Upper lobe of left lung (tissue), 6 donors: ENCODE data around the gene ZNF605. TPM values are rescaled to one million over a fixed set of nuclear protein-coding genes. Genes with fewer than 3 reads are reported as not detected.

ENCODE experiments used
- ATAC-seq, 2 donors: fragments of 200-7000 bp; cut with Tn5 transposase; one replicate each; pipeline ENCODE4 v1.9.1; 2022; ENCODE audit warnings: mild to moderate bottlenecking in 2 of 2, moderate library complexity in 2 of 2; ENCODE audit not compliant: low FRiP score in 2 of 2
- DNase-seq, 2 donors: peaks; one replicate each; pipeline ENCODE4 v3.0.0-alpha.2; 2019 to 2020
- H3K27ac ChIP-seq, 4 donors: fragments of 200-600 bp; sonication (generic); one replicate each; pipeline ENCODE4 v1.5.1; 2016 to 2019
- H3K27me3 ChIP-seq, 4 donors: fragments of 200-600 bp; sonication (generic); one replicate each; pipeline ENCODE4 v1.5.1; 2017 to 2019
- H3K36me3 ChIP-seq, 4 donors: fragments of 200-600 bp; sonication (generic); one replicate each; pipeline ENCODE4 v1.5.1; 2016 to 2019
- H3K4me1 ChIP-seq, 4 donors: fragments of 200-600 bp; sonication (generic); one replicate each; pipeline ENCODE4 v1.5.1; 2018 to 2019
- H3K4me3 ChIP-seq, 4 donors: fragments of 200-600 bp; sonication (generic); one replicate each; pipeline ENCODE4 v1.5.1; 2017 to 2019; ENCODE audit warnings: mild to moderate bottlenecking in 2 of 4, moderate library complexity in 1 of 4
- H3K9me3 ChIP-seq, 4 donors: fragments of 200-600 bp; sonication (generic); one replicate each; pipeline ENCODE4 v1.5.1; 2018 to 2019
- CTCF ChIP-seq, 6 experiments: fragments of 450-650 bp in 4 of 6; fragments of 200-600 bp in 2 of 6; sonication (generic) in 2 of 6; IDR thresholded peaks; one replicate each; pipeline ENCODE4 v1.5.1; 2016 to 2019; ENCODE audit warnings: antibody characterized with exemption in 6 of 6
- EP300 ChIP-seq, 4 donors: sonication (generic); formaldehyde crosslinking; IDR thresholded peaks; one replicate each; pipeline ENCODE4 v1.5.1; 2017; ENCODE audit warnings: antibody characterized with exemption in 4 of 4, control low read depth in 2 of 4
- POLR2A ChIP-seq, 4 donors: fragments of 450-650 bp; IDR thresholded peaks; one replicate each; pipeline ENCODE4 v1.5.1; 2016 to 2017; ENCODE audit warnings: antibody characterized with exemption in 4 of 4, mild to moderate bottlenecking in 2 of 4
- POLR2AphosphoS5 ChIP-seq, 2 donors: sonication (generic); formaldehyde crosslinking; IDR thresholded peaks; one replicate each; pipeline ENCODE4 v1.5.1; 2017; ENCODE audit warnings: antibody characterized with exemption in 2 of 2
- WGBS, 2 donors: methylation state at CpG; one replicate each; pipeline ENCODE4 v1.1.5; 2017 to 2018; 5-methylcytosine and 5-hydroxymethylcytosine counted together
- total RNA-seq, 6 donors: library from RNA; depleted of rRNA in 4 of 6; stranded (reverse); fragments of >200 nt in 4 of 6; gene quantifications; one replicate each; pipeline versions ENCODE4 v1.1.0 to v1.2.1, GENCODE V29; 2016 to 2021
- donor health status: DM: no; HTN: no; CAD: no; lungs with moderate emphysema.
- donor health status: DM: no; HTN: yes; CAD: no; lungs with severe emphysema.

ZNF605 gene
- total RNA-seq, 6 donors from 2014 or later: 6.5 to 24.1 (median 9.4) TPM

GRCh38 chr12:132907216-132907615 is 48.9 kb downstream of the ZNF605 start:
- H3K27me3 ChIP-seq: no peaks in the 10 kb centered on the region
- peak in 1 of 2 donors; percentile 79 for DNase-seq
- no peak for TF ChIP-seq EP300 (IDR thresholded peaks at IDR 0.05)
- no peak for ATAC-seq
- peaks cover 0 to 23% (median 6%) of the 10 kb centered on the region in 4 donors for H3K4me1 ChIP-seq
- H3K27ac ChIP-seq: no peak overlapping the region
- WGBS, 2 donors: 21 to 34% methylated on average over 16 of the region's 16 CpGs
- no peak overlapping the region for H3K4me3 ChIP-seq
- no peaks in the 10 kb centered on the region for H3K36me3 ChIP-seq
- peaks cover 4 to 49% (median 26%) of the 10 kb centered on the region in 4 donors for H3K9me3 ChIP-seq

- Histone ChIP-seq H3K4me1 (peaks cover 0 to 23% (median 6%) of the 10 kb centered on the region in 4 donors), H3K27me3 (no peaks in the 10 kb centered on the region), H3K36me3 (no peaks in the 10 kb centered on the region), H3K27ac (no peak overlapping the region), H3K4me3 (peak overlapping the region in 1 of 4 donors; percentile 32), H3K9me3 (peaks cover 0 to 31% (median 11%) of the 10 kb centered on the region in 4 donors)
- peak in 1 of 2 donors; percentile 74 for ATAC-seq
- WGBS, 2 donors: 12 to 17% methylated on average over 30 of the region's 30 CpGs
- DNase-seq: peak; percentile 72 to 97
- TF ChIP-seq EP300 (IDR thresholded peaks at IDR 0.05): no peak
- no peak for TF ChIP-seq POLR2A (IDR thresholded peaks at IDR 0.05)
- peak; percentile 72 to 90 (median 86) for TF ChIP-seq CTCF (IDR thresholded peaks at IDR 0.05)
- TF ChIP-seq POLR2AphosphoS5 (IDR thresholded peaks at IDR 0.05): no peak
These were observed 51.3 kb downstream of the ZNF605 start for GRCh38 chr12:132904718-132905328.

DNA sequence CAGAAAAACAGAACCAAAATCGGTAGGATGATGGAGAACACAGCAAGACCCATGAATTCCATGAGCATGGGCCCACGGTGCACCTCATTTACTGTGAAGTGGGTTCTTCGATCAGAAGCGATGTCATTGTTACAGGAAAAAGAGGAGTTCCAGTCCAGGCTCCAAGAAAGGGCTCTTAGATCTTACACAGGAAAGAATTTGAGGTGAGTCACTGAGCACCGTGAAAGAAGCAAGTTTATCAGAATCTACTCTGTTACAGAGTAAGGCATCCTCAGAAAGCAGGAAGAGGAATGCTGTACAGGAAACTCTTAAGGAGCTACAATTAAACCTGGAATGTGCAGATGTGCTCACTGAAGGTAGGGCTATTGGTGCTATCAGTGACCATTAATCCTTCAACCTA is 57.1 kb downstream of the ZNF605 start:
- WGBS, 2 donors: 82% methylated on average over 5 of the region's 5 CpGs
- DNase-seq: no peak
- Histone ChIP-seq H3K27me3 (no peaks in the 10 kb centered on the region), H3K4me1 (no peaks in the 10 kb centered on the region), H3K27ac (no peak overlapping the region), H3K9me3 (peaks cover 0 to 5% (median 1%) of the 10 kb centered on the region in 4 donors), H3K4me3 (no peak overlapping the region), H3K36me3 (no peaks in the 10 kb centered on the region)
- TF ChIP-seq POLR2AphosphoS5 (IDR thresholded peaks at IDR 0.05): no peak
- no peak for TF ChIP-seq POLR2A (IDR thresholded peaks at IDR 0.05)
- no peak for TF ChIP-seq CTCF (IDR thresholded peaks at IDR 0.05)
- no peak for TF ChIP-seq EP300 (IDR thresholded peaks at IDR 0.05)
- ATAC-seq: no peak

GRCh38 chr12:132888852-132889251 is 67.3 kb downstream of the ZNF605 start:
- no peak for TF ChIP-seq EP300 (IDR thresholded peaks at IDR 0.05)
- TF ChIP-seq CTCF (IDR thresholded peaks at IDR 0.05): no peak
- H3K9me3 ChIP-seq: no peaks in the 10 kb centered on the region
- ATAC-seq (no peak), DNase-seq (no peak)
- WGBS, 2 donors: 78 to 85% methylated on average over 6 of the region's 6 CpGs
- H3K36me3 ChIP-seq: peaks cover 0 to 7% (median 4%) of the 10 kb centered on the region in 4 donors
- no peaks in the 10 kb centered on the region for H3K27me3 ChIP-seq
- H3K4me1 ChIP-seq: peaks cover 0 to 11% (median 8%) of the 10 kb centered on the region in 4 donors
- no peak overlapping the region for H3K27ac ChIP-seq
- H3K4me3 ChIP-seq: no peak overlapping the region

DNA sequence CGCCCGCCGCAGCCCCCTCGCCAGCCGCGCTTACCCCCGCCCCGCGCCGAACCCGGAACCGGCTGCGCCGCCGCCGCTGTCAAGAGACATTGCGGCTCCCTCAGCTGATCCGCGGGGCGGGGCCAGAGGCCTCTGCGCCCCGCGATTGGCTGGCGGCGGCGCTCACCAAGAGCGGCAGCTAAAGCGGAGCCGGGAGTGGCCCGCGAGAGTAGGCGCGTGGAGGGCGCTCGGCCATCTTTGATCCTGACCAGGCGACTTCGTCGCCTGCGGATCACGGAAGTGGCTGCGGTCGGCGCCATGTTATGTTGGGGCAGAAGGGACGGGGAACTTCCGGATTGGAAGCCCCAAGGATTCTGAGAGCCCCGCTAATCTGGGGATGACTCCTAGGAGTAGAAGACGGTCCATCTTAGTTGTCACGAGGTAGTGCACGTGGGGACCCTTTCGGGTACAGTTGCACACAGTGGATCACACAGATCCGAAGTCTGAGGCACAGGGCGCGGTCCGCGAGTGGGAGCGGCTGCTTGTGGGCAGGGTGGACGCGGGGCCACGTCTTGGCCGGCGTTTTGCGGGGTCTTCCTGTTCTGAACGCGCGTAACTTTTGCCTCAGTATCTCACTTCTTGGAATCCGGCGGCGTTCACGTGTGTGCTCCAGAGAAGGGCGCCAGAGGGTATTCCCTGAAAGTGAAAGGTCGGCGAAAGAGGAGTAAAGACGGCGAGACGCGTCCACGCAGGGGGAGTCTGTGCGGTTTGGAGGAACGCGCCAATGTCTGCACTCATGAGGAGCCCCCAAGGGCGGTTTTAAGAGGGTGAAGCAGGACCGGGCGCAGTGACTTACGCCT is 68.4 kb downstream of the ZNF605 start, which contains the start of gene CHFR:
Gene CHFR, minus strand, starts transcription at position 93 of the 839 bp plus-strand sequence. CDS start 277 bp downstream, outside the sequence.
- Histone ChIP-seq H3K4me1 (peaks cover 0 to 12% (median 9%) of the 10 kb centered on the region in 4 donors), H3K36me3 (peaks cover 0 to 13% (median 7%) of the 10 kb centered on the region in 4 donors), H3K9me3 (no peaks in the 10 kb centered on the region), H3K27me3 (no peaks in the 10 kb centered on the region), H3K27ac (peak within 1 kb of the TSS; percentile 92 to 98 (median 97)), H3K4me3 (peak within 1 kb of the TSS; percentile 61 to 99 (median 96))
- DNase-seq (peak; percentile 99), ATAC-seq (peak; percentile 100)
- WGBS, 2 donors: 3 to 8% methylated on average over 22 to 44 of the region's 84 CpGs
- TF ChIP-seq POLR2A (IDR thresholded peaks at IDR 0.05) (peak in 3 of 4 donors; percentile 14 to 74 (median 66)), POLR2AphosphoS5 (IDR thresholded peaks at IDR 0.05) (peak; percentile 77 to 83), CTCF (IDR thresholded peaks at IDR 0.05) (no peak)
